HFF-Myc (cell line): ENCODE measurements around the gene CIC.

Source experiments
- DNase-seq: peaks from one replicate; pipeline ENCODE4 v3.0.0-alpha.2; 2011; ENCODE audit warnings: low read depth; ENCODE audit errors: extremely low read depth
- H3K4me3 ChIP-seq: replicated peaks from 2 replicates; pipeline ENCODE4 v1.5.1; 2011; ENCODE audit warnings: low read depth, mild to moderate bottlenecking, control low read depth, low read length
- CTCF ChIP-seq: IDR thresholded peaks from 2 replicates; pipeline ENCODE4 v1.5.1; 2012; ENCODE audit warnings: mild to moderate bottlenecking, low read depth, low read length, control low read depth; ENCODE audit errors: missing control alignments

The CIC gene

GRCh38 chr19:42233678-42234292, 35.3 kb upstream of the CIC start:
- no peak overlapping the region for H3K4me3 ChIP-seq

GRCh38 chr19:42234364-42234763, 34.7 kb upstream of the CIC start:
- no peak for DNase-seq
- H3K4me3 ChIP-seq = no peak overlapping the region
- no peak for TF ChIP-seq CTCF

More at GRCh38 chr19:42233678-42234292, 35.3 kb upstream of the CIC start:
- DNase-seq = no peak
- no peak for TF ChIP-seq CTCF

DNA sequence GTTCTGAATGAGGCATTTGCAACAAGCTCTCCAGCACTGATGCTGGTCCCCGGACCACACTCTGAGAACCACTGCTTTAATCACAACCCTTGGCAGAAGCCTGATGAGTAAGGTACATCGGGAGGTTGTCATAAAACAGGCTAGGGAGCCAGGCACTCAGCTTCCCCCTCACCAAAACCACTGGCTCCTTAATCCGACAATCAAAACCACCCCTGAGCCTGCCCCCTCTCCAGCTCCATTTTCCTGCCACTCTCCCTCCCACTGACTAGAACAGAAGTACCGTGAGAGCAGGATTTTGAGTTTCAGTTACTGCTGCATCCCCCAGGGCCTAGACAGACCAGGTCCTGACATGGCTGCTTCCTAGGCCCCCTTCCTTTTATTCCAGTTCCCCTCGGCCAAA, 33.9 kb upstream of the CIC start:
- DNase-seq = no peak
- no peak for TF ChIP-seq CTCF
- no peak overlapping the region for H3K4me3 ChIP-seq

DNA sequence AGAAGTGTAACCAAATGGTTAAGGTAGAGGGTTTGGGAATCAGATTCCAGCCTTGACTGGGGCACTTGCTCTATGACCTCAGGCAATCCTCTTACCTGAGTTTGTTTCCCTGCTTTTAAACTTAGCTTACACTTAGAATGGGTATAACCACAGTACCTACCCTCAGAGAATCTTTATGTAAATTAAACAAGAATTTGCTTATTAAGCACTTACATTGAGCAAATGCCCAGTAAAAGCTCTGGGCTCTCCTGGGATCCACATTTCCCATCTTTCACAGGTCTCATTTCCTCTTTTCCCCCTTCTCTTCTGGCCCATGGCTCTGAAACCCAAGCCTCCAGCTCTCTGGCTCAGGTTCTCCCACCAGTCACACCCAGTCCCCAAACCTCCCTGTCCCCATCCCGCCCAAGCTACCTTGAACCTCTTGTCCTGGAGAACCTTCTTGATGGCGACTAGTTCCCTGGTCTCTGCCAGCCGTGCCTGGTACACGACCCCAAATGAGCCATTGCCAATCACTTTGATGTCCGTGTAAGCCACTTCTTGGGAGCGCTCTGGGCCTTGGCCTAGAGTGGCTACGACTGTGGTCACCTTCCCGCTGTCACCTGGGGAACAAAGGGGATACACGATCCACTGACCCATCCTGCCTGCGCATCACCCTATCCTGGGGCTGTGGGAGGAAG, 29.4 kb upstream of the CIC start:
- no peak overlapping the region for H3K4me3 ChIP-seq
- no peak for DNase-seq
- TF ChIP-seq CTCF = no peak

DNA sequence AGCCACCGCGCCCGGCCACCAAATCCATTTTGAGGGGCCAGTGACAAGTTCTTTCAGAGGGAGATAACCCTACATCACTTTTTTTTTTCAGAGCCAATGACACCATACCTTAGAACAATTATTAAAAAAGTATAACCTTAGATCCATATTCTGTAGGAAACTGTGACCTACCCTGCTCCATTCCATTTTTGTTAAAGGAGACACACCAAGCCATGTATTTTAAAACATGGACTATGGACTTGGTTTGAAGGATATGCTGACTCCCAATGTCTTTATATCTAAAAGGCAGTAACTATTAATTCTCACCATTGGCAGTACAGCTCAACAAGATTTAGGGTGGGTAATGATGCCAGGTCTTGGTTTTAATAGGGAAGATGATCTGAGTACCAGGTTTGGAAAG, 27.8 kb upstream of the CIC start:
- no peak for TF ChIP-seq CTCF
- no peak for DNase-seq
- peak overlapping the region; percentile 77 for H3K4me3 ChIP-seq

- DNase-seq = no peak
- TF ChIP-seq CTCF = no peak
- H3K4me3 ChIP-seq = peak overlapping the region; percentile 77
Observed at GRCh38 chr19:42242069-42242511, 27.0 kb upstream of the CIC start.
